GM12878 (cell line): ENCODE measurements around the gene ACAP1. TPM values are rescaled to one million over a fixed set of nuclear protein-coding genes. Genes with fewer than 3 reads are reported as not detected.

Experiments used
- CUX1 ChIP-seq: IDR thresholded peaks from 2 replicates; pipeline ENCODE4 v1.6.1; 2012; ENCODE audit warnings: improper control_type of control experiment, low read depth, low read length; ENCODE audit not compliant: insufficient replicate concordance
- EP300 ChIP-seq, 2 experiments: fragments of 150-350 bp in 1 of 2; IDR thresholded peaks; 2 replicates each; pipeline ENCODE4 v1.6.1; 2011 to 2012; ENCODE audit warnings: low read depth in 2 of 2, low read length in 2 of 2, borderline replicate concordance in 1 of 2, improper control_type of control experiment in 1 of 2, inconsistent platforms in 1 of 2; ENCODE audit not compliant: control insufficient read depth in 1 of 2
- MEF2A ChIP-seq: IDR thresholded peaks from 2 replicates; pipeline ENCODE4 v1.6.1; 2011; ENCODE audit warnings: low read depth, mild to moderate bottlenecking, low read length, moderate library complexity; ENCODE audit not compliant: insufficient read depth
- MTA2 ChIP-seq: fragments of 450-650 bp; IDR thresholded peaks from 2 replicates; pipeline ENCODE4 v1.6.1; 2016; ENCODE audit warnings: low read depth, mild to moderate bottlenecking, moderate library complexity
- PBX3 ChIP-seq: IDR thresholded peaks from 2 replicates; pipeline ENCODE4 v1.6.1; 2011; ENCODE audit warnings: mild to moderate bottlenecking, low read depth, low read length, moderate library complexity; ENCODE audit not compliant: insufficient replicate concordance
- PRDM15 ChIP-seq: fragments of 450-650 bp; formaldehyde crosslinking; IDR thresholded peaks from 2 replicates; pipeline ENCODE4 v1.4.0; 2020; ENCODE audit warnings: mild to moderate bottlenecking, moderate library complexity
- RB1 ChIP-seq: fragments of 450-650 bp; formaldehyde crosslinking; IDR thresholded peaks from 2 replicates; pipeline ENCODE4 v1.6.1; 2017; ENCODE audit warnings: mild to moderate bottlenecking, borderline replicate concordance
- RELB ChIP-seq: fragments of 450-650 bp; IDR thresholded peaks from 2 replicates; pipeline ENCODE4 v1.6.1; 2017; ENCODE audit warnings: low read depth, mild to moderate bottlenecking, moderate library complexity
- RFX5 ChIP-seq: IDR thresholded peaks from 2 replicates; pipeline ENCODE4 v1.6.1; 2011; ENCODE audit warnings: low read depth, low read length, improper control_type of control experiment
- SIN3A ChIP-seq: IDR thresholded peaks from 2 replicates; pipeline ENCODE4 v1.6.1; 2012; ENCODE audit warnings: low read depth, low read length, improper control_type of control experiment
- SPI1 ChIP-seq: IDR thresholded peaks from 2 replicates; pipeline ENCODE4 v1.6.1; 2011; ENCODE audit warnings: low read depth, mild to moderate bottlenecking, low read length, moderate library complexity, borderline replicate concordance; ENCODE audit not compliant: insufficient read depth
- SREBF2 ChIP-seq: IDR thresholded peaks from 2 replicates; pipeline ENCODE4 v1.6.1; 2012; ENCODE audit warnings: mild to moderate bottlenecking, low read length
- TBL1XR1 ChIP-seq: IDR thresholded peaks from 2 replicates; pipeline ENCODE4 v1.6.1; 2012; ENCODE audit warnings: low read depth, low read length, improper control_type of control experiment
- ZNF24 ChIP-seq: fragments of 450-650 bp; IDR thresholded peaks from 2 replicates; pipeline ENCODE4 v1.6.1; 2017; ENCODE audit warnings: antibody characterized with exemption, mild to moderate bottlenecking
- polyA plus RNA-seq, 11 experiments: library from polyadenylated mRNA; depleted of rRNA in 4 of 11; unstranded in 6 of 11; stranded (reverse) in 5 of 11; fragments of >200 nt; fragmentation: Nextera tagmentation in 4 of 11; fragmentation: Illumina TruSeq in 1 of 11; extraction: Ambion mirVana in 4 of 11; extraction: Trizol in 1 of 11; gene quantifications; 1 replicate in 1 of 11; 2 replicates in 10 of 11; pipeline versions ENCODE4 v1.2.1 to v1.2.3, GENCODE V29; 2011 to 2016; ENCODE audit warnings: inconsistent platforms in 2 of 11, missing spikeins in 2 of 11, low read depth in 1 of 11
- total RNA-seq, 4 experiments: library from RNA; depleted of rRNA in 3 of 4; stranded (reverse); fragments of >200 nt in 3 of 4; fragmentation: Illumina TruSeq in 1 of 4; extraction: Trizol in 1 of 4; gene quantifications; 2 replicates each; pipeline versions ENCODE4 v1.2.1 to v1.2.3, GENCODE V29; 2013 to 2021
- TF ChIP-seq, protein P1 (sequence below): fragments of 450-650 bp; IDR thresholded peaks from 2 replicates; pipeline ENCODE4 v1.6.1; 2014; ENCODE audit warnings: mild to moderate bottlenecking

Gene ACAP1
- total and polyA plus RNA-seq, 10 of the 15 experiments (the other 5 are each of a cell fraction or from before 2014, with no cell fraction given) = 5.7 to 245 (median 118) TPM

- TF ChIP-seq CUX1 (no peak), EP300 (IDR thresholded peaks at IDR 0.05; ENCODE audit: borderline replicate concordance in 1 of 2, control insufficient read depth in 1 of 2, low read depth in 2 of 2, low read length in 2 of 2) (0 out of 4 replicates have a peak, but pooled peaks of 1 of the 2 experiments have one; percentile 25), SIN3A (peak; percentile 61; the same call in 1 of the 2 replicates), SPI1 (peak; percentile 39; the same call in 1 of the 2 replicates), RELB (peak; percentile 74; the same call in 1 of the 2 replicates), RB1 (0 out of 2 replicates have a peak, but pooled peaks have one; percentile 27), MEF2A (no peak), PRDM15 (CRISPR knock-in tag) (no peak), MTA2 (0 out of 2 replicates have a peak, but pooled peaks have one; percentile 22), PBX3 (no peak), SREBF2 (no peak), RFX5 (0 out of 2 replicates have a peak, but pooled peaks have one; percentile 11), TBL1XR1 (no peak), ZNF24 (no peak)
- TF ChIP-seq, protein P1, sequence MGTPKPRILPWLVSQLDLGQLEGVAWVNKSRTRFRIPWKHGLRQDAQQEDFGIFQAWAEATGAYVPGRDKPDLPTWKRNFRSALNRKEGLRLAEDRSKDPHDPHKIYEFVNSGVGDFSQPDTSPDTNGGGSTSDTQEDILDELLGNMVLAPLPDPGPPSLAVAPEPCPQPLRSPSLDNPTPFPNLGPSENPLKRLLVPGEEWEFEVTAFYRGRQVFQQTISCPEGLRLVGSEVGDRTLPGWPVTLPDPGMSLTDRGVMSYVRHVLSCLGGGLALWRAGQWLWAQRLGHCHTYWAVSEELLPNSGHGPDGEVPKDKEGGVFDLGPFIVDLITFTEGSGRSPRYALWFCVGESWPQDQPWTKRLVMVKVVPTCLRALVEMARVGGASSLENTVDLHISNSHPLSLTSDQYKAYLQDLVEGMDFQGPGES = no peak
These were observed 6.8 kb upstream of the ACAP1 start (continued) for GRCh38 chr17:7329374-7329996.
